GM12891 (cell line): ENCODE results near the gene PRICKLE4.

Experiments
- POLR2AphosphoS5 ChIP-seq: IDR thresholded peaks from 2 replicates; pipeline ENCODE4 v1.6.1; 2011; ENCODE audit warnings: low read depth, low read length, control low read depth
- POU2F2 ChIP-seq: IDR thresholded peaks from 2 replicates; pipeline ENCODE4 v1.6.1; 2011; ENCODE audit warnings: low read depth, mild to moderate bottlenecking, control low read depth, low read length, moderate library complexity
- SPI1 ChIP-seq: IDR thresholded peaks from 2 replicates; pipeline ENCODE4 v1.6.1; 2011; ENCODE audit warnings: low read depth, low read length, control low read depth

DNA sequence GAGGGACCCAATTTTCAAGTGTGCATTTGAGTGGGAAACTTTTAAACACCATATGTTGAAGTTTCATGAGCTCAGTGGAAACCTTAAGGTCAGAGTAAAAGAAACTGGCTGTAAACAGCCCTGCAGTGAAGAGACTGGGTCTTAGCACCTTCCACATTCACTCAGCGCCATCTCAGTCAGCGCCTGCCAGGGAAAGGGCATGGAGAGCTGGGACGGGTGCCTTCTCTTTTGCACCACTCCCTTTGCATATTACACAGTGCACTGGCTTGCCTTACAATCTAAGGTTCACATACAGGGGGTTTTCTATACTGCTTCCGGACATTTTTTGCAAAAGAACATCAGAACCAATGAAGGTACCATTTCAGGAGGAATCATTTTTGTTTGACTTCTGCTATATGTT is 11.4 kb downstream of the PRICKLE4 start:
- TF ChIP-seq POLR2AphosphoS5 (peak; percentile 26; the same call in 1 of the 2 replicates), SPI1 (no peak), POU2F2 (no peak)
